Pulmonary artery endothelial cell (primary cell): ENCODE measurements around the gene CALB2. TPM values are rescaled to one million over a fixed set of nuclear protein-coding genes. Genes with fewer than 3 reads are reported as not detected.

Source experiments
- DNase-seq: peaks from one replicate; pipeline ENCODE4 v3.0.0-alpha.2; 2011; ENCODE audit warnings: low read depth, low spot score
- total RNA-seq: library from RNA; depleted of rRNA; stranded (reverse); fragments of >200 nt; gene quantifications from 2 replicates; pipeline ENCODE4 v1.2.3, GENCODE V29; 2014

Gene CALB2
- total RNA-seq, 1 donor from 2014 or later: not detected

DNA sequence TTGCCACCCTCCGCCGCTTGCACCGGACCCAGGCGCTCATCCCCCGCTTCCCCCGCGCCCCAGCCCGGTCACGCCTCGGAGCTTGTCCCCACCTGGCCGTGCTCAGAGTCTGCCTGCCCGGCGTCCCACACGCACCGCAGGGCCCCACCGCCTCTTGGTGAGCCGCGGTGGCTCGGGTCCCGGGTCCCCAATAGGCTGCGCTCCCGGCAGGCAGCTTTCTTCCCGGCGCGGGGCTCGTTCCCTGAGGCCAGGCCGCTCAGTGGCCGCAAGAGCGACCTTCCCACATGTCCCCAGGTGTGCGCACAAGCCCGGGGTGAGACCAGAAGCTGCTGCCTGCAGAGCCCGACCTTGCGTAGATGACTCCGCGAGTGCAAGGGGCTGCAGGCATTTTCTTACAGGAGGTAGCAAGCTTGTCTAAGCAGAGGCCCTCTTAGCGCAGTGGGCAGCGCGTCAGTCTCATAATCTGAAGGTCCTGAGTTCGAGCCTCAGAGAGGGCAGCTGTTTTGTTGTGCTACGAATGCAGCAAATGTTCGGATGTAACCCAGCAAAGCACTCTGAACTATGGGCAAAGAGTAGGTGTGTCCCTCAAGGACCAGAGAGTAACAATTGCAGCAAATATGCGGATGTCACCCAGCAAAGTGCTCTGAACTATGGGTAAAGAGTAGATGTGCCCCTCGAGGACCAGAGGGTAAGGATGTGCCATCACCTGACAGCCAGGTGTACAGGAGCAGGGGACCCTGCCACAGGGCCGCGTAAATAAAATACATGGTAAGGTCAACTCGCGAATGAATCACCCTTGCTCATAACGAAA is 67.8 kb downstream of the CALB2 start:
- no peak for DNase-seq

DNA sequence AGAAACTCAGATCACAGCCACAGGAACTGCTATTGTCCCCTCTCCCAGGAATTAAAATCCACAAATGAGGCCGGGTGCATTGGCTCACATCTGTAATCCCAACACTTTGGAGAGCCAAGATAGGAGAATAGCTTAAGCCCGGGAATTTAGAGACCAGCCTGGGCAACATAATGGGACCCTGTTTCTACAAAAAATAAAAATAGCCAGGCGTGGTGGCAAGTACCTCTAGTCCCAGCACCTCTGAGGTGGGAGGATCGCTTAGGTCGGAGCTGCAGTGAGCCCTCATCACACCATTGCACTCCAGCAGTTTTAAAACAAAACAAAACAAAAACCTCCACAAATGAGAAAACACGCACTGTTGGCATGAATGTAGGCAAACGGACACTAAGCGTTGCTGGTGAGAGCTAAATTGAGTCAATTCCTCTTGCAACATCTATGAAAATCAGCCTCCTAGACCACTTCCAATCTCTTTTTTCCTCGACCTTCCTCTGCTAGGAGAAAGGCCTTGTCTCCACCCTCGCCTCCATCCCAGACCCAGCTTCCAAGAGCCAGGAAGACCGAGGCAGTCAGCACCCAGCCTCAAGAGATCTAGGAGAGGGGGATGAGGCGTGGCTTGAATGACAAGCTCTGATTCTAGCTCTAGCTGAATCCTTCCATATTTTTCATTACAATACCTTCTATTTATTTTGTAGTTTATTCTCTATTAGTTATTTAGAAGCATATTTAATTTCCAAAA is 68.5 kb downstream of the CALB2 start:
- no peak for DNase-seq

DNA sequence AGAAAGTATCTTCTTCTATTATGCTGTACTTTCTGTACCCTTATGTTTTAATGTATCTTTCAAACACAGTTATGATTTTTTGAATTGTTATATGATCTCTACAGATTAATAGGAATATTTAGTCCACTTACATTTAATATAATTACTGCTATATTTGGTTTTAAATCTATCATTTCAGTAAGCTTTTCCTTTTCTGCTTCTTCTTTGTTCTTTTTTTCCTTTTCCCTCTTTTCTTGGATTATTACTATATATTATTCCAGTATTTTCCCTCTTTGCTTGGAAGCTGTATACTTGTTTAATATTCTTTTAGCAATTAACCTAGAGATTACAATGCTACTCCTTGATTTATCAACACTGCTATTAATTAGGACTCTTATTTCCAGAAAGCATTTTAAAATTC is 69.9 kb downstream of the CALB2 start:
- no peak for DNase-seq

DNA sequence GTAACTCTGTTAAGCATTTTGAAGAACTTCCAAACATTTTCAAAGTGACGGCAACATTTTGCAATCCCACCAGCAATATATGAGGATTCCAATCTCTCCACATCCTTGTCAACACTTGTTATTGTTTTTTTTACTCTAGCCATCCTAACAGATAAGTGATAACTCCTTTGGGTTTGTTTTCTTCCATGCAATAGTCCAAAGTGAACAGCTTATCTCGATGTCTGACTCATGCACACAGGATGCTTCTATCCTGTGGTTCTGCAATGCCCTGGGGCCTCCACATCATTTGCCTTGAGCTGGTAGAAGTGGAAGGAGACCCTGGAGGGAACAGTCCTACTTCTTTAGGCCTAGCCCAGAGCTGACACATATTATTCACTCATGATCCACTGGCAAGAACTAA is 70.4 kb downstream of the CALB2 start:
- no peak for DNase-seq

DNA sequence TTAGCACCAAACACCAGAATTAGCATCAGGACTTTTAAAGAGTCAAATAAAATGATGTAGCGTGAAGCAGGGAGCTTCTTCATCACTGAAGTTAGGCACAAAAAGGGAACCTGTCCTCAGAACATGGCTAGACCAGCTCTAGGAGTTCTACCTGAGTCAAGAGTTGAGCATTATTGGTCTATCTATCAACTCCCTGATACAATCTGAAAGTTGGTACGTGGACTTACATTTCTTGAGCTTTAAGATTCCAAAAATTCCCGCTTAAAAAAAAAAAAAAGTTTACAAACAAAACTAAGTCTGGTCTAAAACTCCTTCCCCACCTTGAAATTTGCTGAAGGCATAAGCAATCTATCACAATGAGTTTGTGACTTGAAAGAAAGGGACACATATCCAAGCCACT is 71.1 kb downstream of the CALB2 start:
- no peak for DNase-seq

DNA sequence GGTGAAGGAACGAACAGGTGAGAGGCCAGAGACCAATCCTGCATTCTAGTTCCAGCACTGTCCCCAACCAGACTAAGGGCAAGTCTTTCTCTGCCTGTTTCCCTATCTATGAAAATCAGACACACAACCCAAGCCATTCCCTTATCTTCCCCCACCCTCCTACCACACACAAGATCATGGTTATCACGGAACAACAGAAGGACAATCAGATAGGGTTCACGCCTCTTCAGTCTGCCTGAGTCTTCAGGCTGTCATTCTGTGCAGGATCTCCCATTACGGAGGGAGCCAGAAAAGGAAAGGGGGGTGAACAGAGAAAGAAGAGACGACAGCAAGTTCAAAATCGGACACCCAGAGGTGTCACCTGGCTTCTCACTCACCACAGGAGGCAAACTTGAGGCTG is 72.2 kb downstream of the CALB2 start:
- DNase-seq: no peak

DNA sequence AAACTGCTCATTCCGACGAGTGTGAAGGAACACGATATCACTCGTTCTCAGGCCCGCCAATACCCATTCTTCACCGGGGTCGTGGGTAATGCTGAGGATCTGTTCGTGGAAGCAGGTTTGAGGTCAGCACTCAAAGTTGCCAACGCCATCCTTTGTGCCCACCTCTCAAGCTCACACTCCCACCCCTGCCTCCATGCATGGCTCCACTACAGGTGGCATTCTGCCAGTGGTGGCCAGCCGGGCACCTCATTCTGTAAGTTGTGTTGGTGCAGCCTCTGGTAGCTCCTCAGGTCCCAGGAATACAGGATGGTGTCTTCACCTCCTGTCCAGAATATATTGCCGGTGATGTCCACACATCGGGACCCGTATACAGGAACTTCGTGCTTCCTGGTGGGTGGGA is 72.7 kb downstream of the CALB2 start:
- DNase-seq: no peak

DNA sequence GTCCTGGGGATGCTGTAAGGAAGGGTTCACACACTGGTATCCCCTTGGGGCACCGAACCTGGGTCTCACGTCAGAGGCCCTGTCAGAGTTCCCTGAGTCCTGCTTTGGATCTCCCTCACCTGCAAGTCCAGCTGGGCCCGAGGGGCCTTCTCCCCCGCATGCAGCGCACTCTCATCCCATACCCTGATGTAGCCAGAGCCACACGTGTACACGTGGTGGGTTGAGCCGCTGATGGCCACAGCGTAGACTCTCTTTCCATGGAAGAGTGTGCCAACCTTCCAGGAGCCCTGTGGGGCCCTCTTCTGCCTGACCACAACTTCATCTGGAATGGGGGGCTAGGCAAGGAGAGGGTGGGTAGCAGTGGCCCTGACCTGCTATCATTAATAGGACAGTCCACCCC is 73.5 kb downstream of the CALB2 start:
- no peak for DNase-seq

DNA sequence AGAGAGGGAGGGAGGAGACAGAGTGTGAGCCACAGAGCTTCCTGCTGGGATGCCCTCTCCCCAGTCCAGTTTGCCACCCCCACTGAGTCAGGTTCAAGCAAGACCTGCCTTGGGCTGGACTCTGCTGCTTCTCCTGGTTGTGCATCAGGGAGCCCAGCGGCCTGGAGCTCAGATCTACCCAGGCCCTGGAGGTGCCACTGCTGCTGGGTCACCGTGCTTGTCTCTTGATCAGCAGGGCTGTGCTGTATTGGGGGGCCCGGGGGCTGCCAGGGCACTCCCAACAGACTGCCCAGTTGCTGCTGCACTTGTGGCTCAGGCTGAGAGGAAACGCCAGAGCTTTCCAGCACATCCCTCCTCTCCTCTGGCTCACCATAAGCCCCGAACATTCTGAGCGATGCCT is 74.4 kb downstream of the CALB2 start:
- no peak for DNase-seq

DNA sequence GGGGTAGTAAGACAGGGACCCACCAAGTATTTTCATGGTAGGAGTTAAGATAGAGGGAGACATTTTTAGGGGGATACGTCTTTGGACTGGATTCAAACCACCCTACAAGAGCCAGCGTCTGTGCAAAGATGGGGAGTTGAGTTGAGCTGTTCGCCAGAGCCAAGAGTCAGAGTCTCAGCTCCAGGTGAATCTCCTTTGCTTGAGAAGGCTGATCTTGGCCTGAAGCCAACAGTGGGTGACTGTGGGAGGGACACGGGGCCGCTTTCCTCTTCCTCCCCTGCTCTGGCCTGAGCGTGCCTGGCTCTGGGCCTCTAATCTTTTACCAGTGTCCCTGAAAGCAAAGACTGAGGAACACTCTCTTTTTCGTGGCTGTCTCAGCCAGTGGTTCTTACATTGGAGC is 78.0 kb downstream of the CALB2 start:
- DNase-seq: no peak

DNA sequence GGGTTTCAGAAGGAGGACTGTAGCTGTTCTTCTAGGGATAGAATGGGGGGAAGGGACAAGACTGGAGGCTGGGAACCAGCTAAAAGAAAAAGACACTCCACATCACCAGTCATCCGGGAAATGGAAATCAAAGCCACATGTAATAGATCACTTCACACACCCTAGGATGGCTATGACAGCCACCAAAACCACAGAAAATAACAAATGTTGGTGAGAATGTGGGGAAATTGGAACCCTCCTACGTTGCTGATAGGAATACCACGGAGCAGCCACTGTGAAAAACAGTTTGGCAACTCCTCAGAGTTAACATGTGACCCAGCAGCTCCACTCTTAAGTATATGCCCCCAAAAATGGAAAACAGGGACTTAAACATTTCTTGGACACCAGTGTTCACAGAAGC is 81.0 kb downstream of the CALB2 start:
- no peak for DNase-seq

Other genes with a start within 250 kb of the CALB2 start
- 0.07 TPM in 1 of 2 replicates, not detected in the other for gene HYDIN, start 128.0 kb upstream of the CALB2 start, total RNA-seq
- gene CMTR2, start 69.3 kb upstream of the CALB2 start, total RNA-seq: 24.8 and 28.8 TPM in 2 replicates
- 0.07 TPM in 1 of 2 replicates, not detected in the other for gene TLE7, start 83.3 kb downstream of the CALB2 start, total RNA-seq
- 4.9 and 6.1 TPM in 2 replicates for gene ZNF23, start 103.5 kb downstream of the CALB2 start, total RNA-seq
- 1.3 and 1.6 TPM in 2 replicates for gene ZNF19, start 130.6 kb downstream of the CALB2 start, total RNA-seq
- not detected in 2 replicates for gene CHST4, start 167.7 kb downstream of the CALB2 start, total RNA-seq
- not detected in 2 replicates for gene TAT, start 218.4 kb downstream of the CALB2 start, total RNA-seq